ENCODE data around the gene MC2R. TPM values are rescaled to one million over a fixed set of nuclear protein-coding genes. Genes with fewer than 3 reads are reported as not detected.

MC2R gene
- polyA plus RNA-seq, 1 experiment = not detected

DNA sequence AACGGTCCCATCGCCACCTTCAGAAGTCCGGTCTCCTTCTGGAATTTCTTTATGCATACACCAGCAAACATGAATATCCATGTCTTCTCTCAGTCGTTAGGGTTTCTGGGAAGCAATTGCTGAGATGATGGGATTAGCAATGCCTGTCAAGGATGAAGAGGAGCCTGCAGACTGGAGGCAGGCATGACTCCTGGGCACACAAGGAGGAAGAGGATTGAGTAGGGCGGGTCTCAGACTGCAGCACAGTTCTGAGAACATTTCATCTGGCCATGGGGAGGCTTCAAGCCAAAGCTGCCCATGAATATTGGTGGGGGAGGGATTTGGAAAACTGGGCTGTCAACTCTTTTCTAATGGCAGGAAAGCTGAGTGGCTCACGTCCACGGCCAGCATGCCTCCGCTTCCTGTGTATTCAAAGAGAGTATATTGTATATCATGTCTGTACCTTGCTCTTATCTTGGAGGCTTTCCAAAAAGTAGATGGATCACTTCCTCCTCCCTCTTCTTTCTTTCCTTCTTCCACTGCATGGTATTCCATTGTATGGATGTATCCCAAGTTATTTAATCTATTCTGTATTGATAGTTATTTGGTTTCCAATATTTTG, 24.5 kb downstream of the MC2R start:
- POLR2A ChIA-PET = no interaction called here
- CTCF ChIA-PET = no interaction called here
- H3K27me3 ChIP-seq (ENCODE audit: control insufficient read depth, insufficient read depth, low read length) = no peaks in the 10 kb centered on the region
- TF ChIP-seq, protein P1, sequence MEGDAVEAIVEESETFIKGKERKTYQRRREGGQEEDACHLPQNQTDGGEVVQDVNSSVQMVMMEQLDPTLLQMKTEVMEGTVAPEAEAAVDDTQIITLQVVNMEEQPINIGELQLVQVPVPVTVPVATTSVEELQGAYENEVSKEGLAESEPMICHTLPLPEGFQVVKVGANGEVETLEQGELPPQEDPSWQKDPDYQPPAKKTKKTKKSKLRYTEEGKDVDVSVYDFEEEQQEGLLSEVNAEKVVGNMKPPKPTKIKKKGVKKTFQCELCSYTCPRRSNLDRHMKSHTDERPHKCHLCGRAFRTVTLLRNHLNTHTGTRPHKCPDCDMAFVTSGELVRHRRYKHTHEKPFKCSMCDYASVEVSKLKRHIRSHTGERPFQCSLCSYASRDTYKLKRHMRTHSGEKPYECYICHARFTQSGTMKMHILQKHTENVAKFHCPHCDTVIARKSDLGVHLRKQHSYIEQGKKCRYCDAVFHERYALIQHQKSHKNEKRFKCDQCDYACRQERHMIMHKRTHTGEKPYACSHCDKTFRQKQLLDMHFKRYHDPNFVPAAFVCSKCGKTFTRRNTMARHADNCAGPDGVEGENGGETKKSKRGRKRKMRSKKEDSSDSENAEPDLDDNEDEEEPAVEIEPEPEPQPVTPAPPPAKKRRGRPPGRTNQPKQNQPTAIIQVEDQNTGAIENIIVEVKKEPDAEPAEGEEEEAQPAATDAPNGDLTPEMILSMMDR (IDR thresholded peaks at IDR 0.05; ENCODE audit: insufficient read depth, low read depth, low read length) = no peak
- no peak for DNase-seq (ENCODE audit: low read depth)
- H3K36me3 ChIP-seq (ENCODE audit: control insufficient read depth, insufficient read depth, low read length) = no peaks in the 10 kb centered on the region
- H3K4me3 ChIP-seq (ENCODE audit: low read depth, low read length) = no peak overlapping the region

DNA sequence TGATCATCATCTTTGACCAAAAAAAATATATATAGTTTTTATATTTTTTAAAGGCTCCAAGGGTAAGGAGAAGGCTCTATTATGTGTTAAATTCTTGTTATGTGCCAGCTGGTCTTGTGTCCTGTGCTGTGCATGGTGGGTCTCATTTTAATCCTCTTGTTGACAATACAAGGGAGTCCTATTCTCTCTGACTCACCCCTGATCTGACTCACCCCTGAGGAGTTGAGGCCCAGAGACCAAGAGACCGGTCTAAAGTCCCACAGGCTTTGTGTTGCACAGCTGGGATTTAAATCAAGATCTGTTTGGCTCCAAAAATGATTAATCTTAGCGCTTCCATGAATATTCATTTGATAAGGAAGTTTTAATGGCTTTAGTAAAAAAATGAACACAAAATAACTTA, 25.7 kb downstream of the MC2R start:
- POLR2A ChIA-PET = interaction anchor here (0.6 kb wide), 1 partner anchor 198 kb away, joined by 3 read pairs; no protein-coding TSS in a partner anchor
- CTCF ChIA-PET = no interaction called here
- no peak for DNase-seq (ENCODE audit: low read depth)
- Histone ChIP-seq H3K36me3 (ENCODE audit: control insufficient read depth, insufficient read depth, low read length) (no peaks in the 10 kb centered on the region), H3K4me3 (ENCODE audit: low read depth, low read length) (no peak overlapping the region), H3K27me3 (ENCODE audit: control insufficient read depth, insufficient read depth, low read length) (no peaks in the 10 kb centered on the region)
- TF ChIP-seq, protein P1 (IDR thresholded peaks at IDR 0.05; ENCODE audit: insufficient read depth, low read depth, low read length) = no peak

DNA sequence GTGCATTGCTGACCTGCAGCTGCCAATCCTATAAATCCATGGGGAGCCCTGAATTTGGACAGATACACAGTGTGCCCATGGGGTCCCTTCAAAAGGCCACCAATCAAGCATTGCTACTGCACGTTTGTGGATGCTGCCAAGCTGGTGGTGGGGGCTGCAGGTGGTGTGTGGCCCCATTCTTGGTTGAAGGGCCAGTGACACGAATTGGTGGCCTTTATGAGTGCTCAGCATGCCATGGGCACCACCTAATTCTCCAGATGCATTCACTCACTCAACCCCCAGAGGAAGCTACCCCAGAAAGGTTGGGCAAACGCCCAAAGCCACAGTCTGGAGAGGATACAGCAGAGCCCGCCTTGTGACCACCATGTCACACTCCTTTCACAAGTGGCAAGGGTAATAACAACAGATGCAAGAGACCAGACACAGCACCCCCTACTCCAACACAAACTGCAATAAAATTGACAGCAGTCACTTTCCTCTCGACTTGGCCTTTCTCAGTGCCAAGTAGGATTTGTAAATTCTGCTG, 27.1 kb downstream of the MC2R start:
- Histone ChIP-seq H3K27me3 (ENCODE audit: control insufficient read depth, insufficient read depth, low read length) (no peaks in the 10 kb centered on the region), H3K4me3 (ENCODE audit: low read depth, low read length) (no peak overlapping the region), H3K36me3 (ENCODE audit: control insufficient read depth, insufficient read depth, low read length) (no peaks in the 10 kb centered on the region)
- TF ChIP-seq, protein P1 (IDR thresholded peaks at IDR 0.05; ENCODE audit: insufficient read depth, low read depth, low read length) = no peak
- DNase-seq (ENCODE audit: low read depth) = no peak
- ChIA-PET POLR2A (no interaction called here), CTCF (no interaction called here)

DNA sequence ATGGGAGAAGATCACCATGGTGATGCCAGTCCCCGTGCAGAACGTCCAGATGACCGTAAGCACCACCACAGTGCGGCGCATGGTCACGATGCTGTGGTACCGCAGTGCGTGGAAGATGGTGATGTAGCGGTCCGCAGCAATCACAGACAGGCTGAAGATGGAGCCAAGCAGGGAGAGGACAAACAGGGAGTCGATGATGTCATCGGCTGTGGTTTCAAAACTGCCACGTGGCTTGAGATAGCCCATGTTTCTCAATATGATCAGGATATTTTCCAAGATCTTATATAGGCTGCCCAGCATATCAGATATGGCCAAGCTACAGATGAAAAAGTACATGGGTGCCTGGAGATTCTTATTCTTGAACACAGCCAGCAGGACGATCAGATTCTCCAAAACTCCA, 30.3 kb downstream of the MC2R start:
- no peaks in the 10 kb centered on the region for H3K27me3 ChIP-seq (ENCODE audit: control insufficient read depth, insufficient read depth, low read length)
- no peak for DNase-seq (ENCODE audit: low read depth)
- ChIA-PET POLR2A (no interaction called here), CTCF (no interaction called here)
- TF ChIP-seq, protein P1 (IDR thresholded peaks at IDR 0.05; ENCODE audit: insufficient read depth, low read depth, low read length) = no peak
- H3K4me3 ChIP-seq (ENCODE audit: low read depth, low read length) = no peak overlapping the region
- H3K36me3 ChIP-seq (ENCODE audit: control insufficient read depth, insufficient read depth, low read length) = no peaks in the 10 kb centered on the region

DNA sequence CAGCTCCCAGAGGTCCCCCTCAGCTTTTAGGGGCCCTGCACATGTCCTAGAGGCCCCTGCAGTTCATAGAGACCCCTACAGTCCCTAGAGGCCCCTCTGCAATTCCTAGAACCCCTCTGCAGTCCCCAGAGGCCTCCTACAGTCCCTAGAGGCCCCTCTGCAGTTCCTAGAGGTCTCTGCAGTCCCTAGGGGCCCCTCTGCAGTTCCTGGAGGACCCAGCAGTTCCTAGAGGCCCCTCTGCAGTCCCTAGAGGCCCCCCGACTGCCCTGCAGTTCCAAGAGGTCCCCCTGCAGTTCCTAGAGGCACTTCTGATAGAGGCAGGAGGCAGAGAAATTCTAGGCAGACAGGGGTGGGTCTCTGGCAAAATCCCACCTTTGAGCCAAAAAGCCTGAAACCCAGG, 35.4 kb downstream of the MC2R start:
- H3K4me3 ChIP-seq (ENCODE audit: low read depth, low read length) = no peak overlapping the region
- no peak for DNase-seq (ENCODE audit: low read depth)
- CTCF ChIA-PET = no interaction called here
- POLR2A ChIA-PET = no interaction called here
- no peaks in the 10 kb centered on the region for H3K36me3 ChIP-seq (ENCODE audit: control insufficient read depth, insufficient read depth, low read length)
- TF ChIP-seq, protein P1 (IDR thresholded peaks at IDR 0.05; ENCODE audit: insufficient read depth, low read depth, low read length) = no peak
- no peaks in the 10 kb centered on the region for H3K27me3 ChIP-seq (ENCODE audit: control insufficient read depth, insufficient read depth, low read length)

All from BJ (cell line).